ENCODE measurements around the gene EVI2B.
"Not testable (repeated sequence)": the region's sequence is repeated elsewhere in the genome, so short reads cannot be mapped to it uniquely, and the experiment has no call there.

The EVI2B gene

GRCh38 chr17:31310260-31310659 lies 3.6 kb downstream of the EVI2B start:
- DNase-seq = no peak

GRCh38 chr17:31309556-31309955 lies 4.3 kb downstream of the EVI2B start:
- DNase-seq = no peak

- no peak for DNase-seq
These were observed 5.2 kb downstream of the EVI2B start for GRCh38 chr17:31308372-31309334.

GRCh38 chr17:31307640-31308039 lies 6.2 kb downstream of the EVI2B start:
- no peak for DNase-seq

GRCh38 chr17:31299624-31300023 lies 14.2 kb downstream of the EVI2B start:
- no peak for DNase-seq

GRCh38 chr17:31297090-31297489 lies 16.8 kb downstream of the EVI2B start, which contains the start of gene OMG:
TSS of gene OMG (minus strand) at chr17:31297239. CDS start at chr17:31296331, 908 bp downstream.
- DNase-seq = no peak

- DNase-seq = no peak
These were observed 17.7 kb downstream of the EVI2B start for GRCh38 chr17:31296142-31296541.

GRCh38 chr17:31295489-31295871 lies 18.4 kb downstream of the EVI2B start:
- no peak for DNase-seq

GRCh38 chr17:31294820-31295488 lies 18.9 kb downstream of the EVI2B start:
- no peak for DNase-seq

GRCh38 chr17:31294231-31294630 lies 19.6 kb downstream of the EVI2B start:
- DNase-seq = no peak

GRCh38 chr17:31293581-31293980 lies 20.3 kb downstream of the EVI2B start:
- DNase-seq = no peak

GRCh38 chr17:31291820-31292219 lies 22.0 kb downstream of the EVI2B start:
- no peak for DNase-seq

GRCh38 chr17:31289790-31290189 lies 24.1 kb downstream of the EVI2B start:
- DNase-seq = no peak

- DNase-seq = not testable (repeated sequence)
These were observed 25.9 kb downstream of the EVI2B start for GRCh38 chr17:31287932-31288331.

- no peak for DNase-seq
These were observed 27.3 kb downstream of the EVI2B start for GRCh38 chr17:31286587-31286986.

- no peak for DNase-seq
These were observed 30.0 kb downstream of the EVI2B start for GRCh38 chr17:31283841-31284240.

GRCh38 chr17:31281061-31281460 lies 32.8 kb downstream of the EVI2B start:
- DNase-seq = no peak

- DNase-seq = no peak
These were observed 34.5 kb downstream of the EVI2B start for GRCh38 chr17:31279401-31279800.

- DNase-seq = no peak
These were observed 38.7 kb downstream of the EVI2B start for GRCh38 chr17:31275116-31275515.

GRCh38 chr17:31274252-31274651 lies 39.6 kb downstream of the EVI2B start:
- DNase-seq = no peak

- no peak for DNase-seq
These were observed 40.3 kb downstream of the EVI2B start for GRCh38 chr17:31273516-31273915.

GRCh38 chr17:31272803-31273202 lies 41.1 kb downstream of the EVI2B start:
- no peak for DNase-seq

GRCh38 chr17:31272236-31272635 lies 41.6 kb downstream of the EVI2B start:
- no peak for DNase-seq

GRCh38 chr17:31269578-31269983 lies 44.3 kb downstream of the EVI2B start:
- no peak for DNase-seq

All from stimulated activated CD4-positive, alpha-beta T cell treated with anti-CD3 and anti-CD28 coated beads, Interleukin-2, amount 100 ng/mL, for 48 hours (primary cell).